Activated T-helper 17 cell treated with anti-CD3 and anti-CD28 coated beads, Interleukin-2, amount 50 U/mL, for 72 hours (primary cell): Measurements from ENCODE around the gene LRBA. TPM values are rescaled to one million over a fixed set of nuclear protein-coding genes. Genes with fewer than 3 reads are reported as not detected.

Experiments used
- ATAC-seq: fragments of 150-1000 bp; cut with Tn5 transposase; replicated peaks from 2 replicates; pipeline ENCODE4 v1.10.0; 2021; ENCODE audit warnings: mild to moderate bottlenecking, moderate library complexity
- H3K27ac Mint-ChIP-seq: one replicate; pipeline ENCODE4 v1.8.0; 2022; ENCODE audit warnings: mixed read lengths
- H3K27me3 Mint-ChIP-seq: one replicate; pipeline ENCODE4 v1.8.0; 2022; ENCODE audit warnings: mixed read lengths
- H3K36me3 Mint-ChIP-seq: one replicate; pipeline ENCODE4 v1.8.0; 2022; ENCODE audit warnings: low read depth, mild to moderate bottlenecking, mixed read lengths
- H3K4me1 Mint-ChIP-seq: one replicate; pipeline ENCODE4 v1.8.0; 2022; ENCODE audit warnings: mixed read lengths
- H3K4me3 Mint-ChIP-seq: one replicate; pipeline ENCODE4 v1.8.0; 2022; ENCODE audit warnings: mild to moderate bottlenecking, mixed read lengths
- H3K9me3 Mint-ChIP-seq: one replicate; pipeline ENCODE4 v1.8.0; 2022; ENCODE audit warnings: mixed read lengths
- total RNA-seq, 2 donors: library from RNA; stranded (reverse); gene quantifications; one replicate each; pipeline ENCODE4 v1.2.3, GENCODE V29; 2022

The LRBA gene
- total RNA-seq, 2 donors from 2014 or later, result 65.2 to 83.4 TPM

GRCh38 chr4:150280081-150280895 lies 734.8 kb downstream of the LRBA start:
- Mint-ChIP-seq H3K36me3 (peaks cover 99% of the 10 kb centered on the region), H3K9me3 (peaks cover 3% of the 10 kb centered on the region), H3K27ac (no peak overlapping the region), H3K4me3 (no peak overlapping the region), H3K27me3 (no peaks in the 10 kb centered on the region), H3K4me1 (no peaks in the 10 kb centered on the region)
- ATAC-seq, result peak; percentile 21

- no peak overlapping the region for H3K4me3 Mint-ChIP-seq
- no peak overlapping the region for H3K27ac Mint-ChIP-seq
- no peaks in the 10 kb centered on the region for H3K27me3 Mint-ChIP-seq
- no peak for ATAC-seq
- peaks cover 100% of the 10 kb centered on the region for H3K36me3 Mint-ChIP-seq
- peaks cover 7% of the 10 kb centered on the region for H3K4me1 Mint-ChIP-seq
- peaks cover 3% of the 10 kb centered on the region for H3K9me3 Mint-ChIP-seq
Measured at GRCh38 chr4:150278206-150278605, 736.9 kb downstream of the LRBA start.

- Mint-ChIP-seq H3K27me3 (no peaks in the 10 kb centered on the region), H3K4me1 (peaks cover 13% of the 10 kb centered on the region), H3K36me3 (peaks cover 93% of the 10 kb centered on the region), H3K27ac (peak overlapping the region; percentile 69), H3K4me3 (no peak overlapping the region), H3K9me3 (no peaks in the 10 kb centered on the region)
- ATAC-seq, result peak; percentile 18
Measured at GRCh38 chr4:150268444-150268843, 746.6 kb downstream of the LRBA start.

DNA sequence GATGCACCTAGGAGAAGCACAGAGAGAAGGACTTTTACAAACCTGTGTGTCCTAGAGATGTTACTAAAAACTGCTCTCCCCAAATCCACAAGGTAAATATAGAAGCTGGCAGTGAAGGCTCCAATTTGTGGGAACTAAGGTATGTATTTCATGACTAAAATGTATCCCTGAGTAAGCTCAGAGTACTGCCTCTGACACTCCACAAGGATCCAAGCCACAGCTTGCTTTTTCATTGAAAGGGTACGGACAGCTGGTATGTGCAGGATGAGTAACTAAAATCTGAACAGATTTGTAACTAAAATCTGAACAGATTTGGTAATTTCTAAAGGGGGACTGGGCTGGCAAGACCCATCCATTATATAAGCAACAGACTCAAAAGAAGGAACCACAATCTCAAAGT lies 749.3 kb downstream of the LRBA start:
- no peak for ATAC-seq
- H3K27me3 Mint-ChIP-seq, result no peaks in the 10 kb centered on the region
- H3K36me3 Mint-ChIP-seq, result peaks cover 77% of the 10 kb centered on the region
- H3K9me3 Mint-ChIP-seq, result no peaks in the 10 kb centered on the region
- no peak overlapping the region for H3K4me3 Mint-ChIP-seq
- no peak overlapping the region for H3K27ac Mint-ChIP-seq
- peaks cover 13% of the 10 kb centered on the region for H3K4me1 Mint-ChIP-seq

GRCh38 chr4:150264595-150265161 lies 750.4 kb downstream of the LRBA start:
- Mint-ChIP-seq H3K4me3 (no peak overlapping the region), H3K27ac (no peak overlapping the region)
- ATAC-seq, result no peak

DNA sequence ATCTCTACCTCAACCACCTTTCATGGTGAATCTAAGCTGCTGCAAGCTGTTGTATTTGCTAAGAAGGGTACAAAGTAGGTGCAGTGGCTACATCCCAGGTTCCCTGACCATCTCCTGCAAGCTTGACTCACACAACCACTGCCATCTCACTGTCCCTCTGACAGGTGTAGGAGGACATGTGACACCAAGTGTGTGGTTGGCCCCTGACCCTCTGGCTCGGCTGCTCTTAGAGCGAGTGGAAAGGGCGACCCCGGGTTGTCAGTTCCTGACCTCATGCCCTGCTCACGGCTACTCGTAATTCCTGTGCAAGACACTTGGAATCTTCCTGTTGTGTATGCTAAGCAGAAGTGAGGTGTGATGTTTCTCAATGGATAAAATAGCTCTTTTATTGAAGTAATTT lies 752.5 kb downstream of the LRBA start:
- ATAC-seq, result no peak
- Mint-ChIP-seq H3K4me1 (peaks cover 3% of the 10 kb centered on the region), H3K9me3 (no peaks in the 10 kb centered on the region), H3K36me3 (peaks cover 45% of the 10 kb centered on the region), H3K27ac (no peak overlapping the region), H3K4me3 (no peak overlapping the region), H3K27me3 (no peaks in the 10 kb centered on the region)

More at GRCh38 chr4:150264595-150265161, 750.4 kb downstream of the LRBA start:
- peaks cover 13% of the 10 kb centered on the region for H3K4me1 Mint-ChIP-seq
- H3K36me3 Mint-ChIP-seq, result peaks cover 65% of the 10 kb centered on the region
- no peaks in the 10 kb centered on the region for H3K9me3 Mint-ChIP-seq
- no peaks in the 10 kb centered on the region for H3K27me3 Mint-ChIP-seq

DNA sequence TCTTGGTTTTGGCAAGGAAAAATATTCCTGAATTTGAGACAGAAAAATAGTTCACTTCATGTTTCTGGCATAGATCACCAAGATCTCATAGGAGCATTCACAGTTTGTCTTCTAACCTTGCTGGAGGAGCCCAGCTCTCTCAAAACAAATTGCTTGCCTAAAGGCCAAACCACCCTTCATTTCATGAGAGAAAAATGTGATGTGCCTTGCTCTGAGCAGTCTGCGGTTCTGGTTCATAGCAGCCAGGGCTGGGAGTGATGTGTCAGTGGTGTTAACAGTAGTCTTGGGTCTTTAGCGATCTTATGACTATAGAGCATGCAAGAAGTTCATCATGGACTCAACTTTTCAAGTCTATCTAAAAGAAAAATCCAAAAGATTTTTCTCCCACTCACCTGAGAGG lies 753.5 kb downstream of the LRBA start:
- no peaks in the 10 kb centered on the region for H3K9me3 Mint-ChIP-seq
- no peaks in the 10 kb centered on the region for H3K27me3 Mint-ChIP-seq
- H3K36me3 Mint-ChIP-seq, result peaks cover 34% of the 10 kb centered on the region
- H3K4me1 Mint-ChIP-seq, result no peaks in the 10 kb centered on the region
- no peak overlapping the region for H3K27ac Mint-ChIP-seq
- ATAC-seq, result no peak
- no peak overlapping the region for H3K4me3 Mint-ChIP-seq

GRCh38 chr4:150259861-150260567 lies 755.1 kb downstream of the LRBA start:
- H3K36me3 Mint-ChIP-seq, result peaks cover 19% of the 10 kb centered on the region
- no peak for ATAC-seq
- no peak overlapping the region for H3K4me3 Mint-ChIP-seq
- H3K27me3 Mint-ChIP-seq, result no peaks in the 10 kb centered on the region
- no peaks in the 10 kb centered on the region for H3K9me3 Mint-ChIP-seq
- H3K4me1 Mint-ChIP-seq, result no peaks in the 10 kb centered on the region
- H3K27ac Mint-ChIP-seq, result peak overlapping the region; percentile 2

DNA sequence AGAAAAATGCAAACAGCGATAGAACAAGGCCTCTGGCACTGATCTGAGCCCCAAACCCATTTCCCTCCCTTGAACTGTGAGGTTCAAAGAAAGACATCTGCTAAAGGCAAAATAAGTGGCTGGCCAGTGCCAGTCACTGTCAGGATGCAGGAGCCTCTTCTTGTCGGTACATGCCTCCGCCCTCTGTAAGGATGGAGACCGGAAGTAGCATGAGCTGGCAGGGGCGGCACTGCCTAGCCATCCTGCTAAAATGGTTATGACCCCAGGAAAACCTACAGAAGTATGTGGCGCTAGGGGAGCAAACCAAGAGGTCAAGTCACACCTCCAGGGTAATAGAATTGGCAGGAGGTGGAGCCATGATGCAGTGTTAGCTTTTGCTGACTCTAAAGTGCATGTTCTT lies 756.5 kb downstream of the LRBA start:
- no peak for ATAC-seq
- Mint-ChIP-seq H3K36me3 (peaks cover 5% of the 10 kb centered on the region), H3K27me3 (no peaks in the 10 kb centered on the region)

GRCh38 chr4:150256841-150257730 lies 758.0 kb downstream of the LRBA start:
- no peak overlapping the region for H3K4me3 Mint-ChIP-seq
- no peaks in the 10 kb centered on the region for H3K9me3 Mint-ChIP-seq
- H3K27ac Mint-ChIP-seq, result no peak overlapping the region
- H3K4me1 Mint-ChIP-seq, result no peaks in the 10 kb centered on the region
- ATAC-seq, result no peak
- no peaks in the 10 kb centered on the region for H3K27me3 Mint-ChIP-seq
- no peaks in the 10 kb centered on the region for H3K36me3 Mint-ChIP-seq

More for the DNA sequence above, 756.5 kb downstream of the LRBA start:
- Mint-ChIP-seq H3K27ac (peak overlapping the region; percentile 58), H3K4me3 (no peak overlapping the region), H3K4me1 (no peaks in the 10 kb centered on the region), H3K9me3 (no peaks in the 10 kb centered on the region)

GRCh38 chr4:150256225-150256620 lies 758.9 kb downstream of the LRBA start:
- Mint-ChIP-seq H3K9me3 (no peaks in the 10 kb centered on the region), H3K36me3 (no peaks in the 10 kb centered on the region), H3K4me3 (no peak overlapping the region), H3K27ac (no peak overlapping the region), H3K4me1 (no peaks in the 10 kb centered on the region), H3K27me3 (no peaks in the 10 kb centered on the region)
- ATAC-seq, result no peak

- H3K36me3 Mint-ChIP-seq, result no peaks in the 10 kb centered on the region
- H3K27me3 Mint-ChIP-seq, result no peaks in the 10 kb centered on the region
- ATAC-seq, result no peak
- H3K27ac Mint-ChIP-seq, result no peak overlapping the region
- no peak overlapping the region for H3K4me3 Mint-ChIP-seq
- H3K9me3 Mint-ChIP-seq, result no peaks in the 10 kb centered on the region
- H3K4me1 Mint-ChIP-seq, result no peaks in the 10 kb centered on the region
Measured at GRCh38 chr4:150255610-150256224, 759.4 kb downstream of the LRBA start.

GRCh38 chr4:150253965-150254630 lies 761.0 kb downstream of the LRBA start:
- Mint-ChIP-seq H3K4me3 (no peak overlapping the region), H3K4me1 (no peaks in the 10 kb centered on the region), H3K27ac (no peak overlapping the region), H3K9me3 (no peaks in the 10 kb centered on the region), H3K27me3 (no peaks in the 10 kb centered on the region), H3K36me3 (no peaks in the 10 kb centered on the region)
- no peak for ATAC-seq
